OCI-LY3 (cell line): ENCODE data around the gene QPCT.

Experiments
- H2AFZ ChIP-seq: fragments of 200-600, 300-600 bp; shearing (Covaris generic); 2 replicates; pipeline ENCODE4 v1.6.0; 2014; ENCODE audit warnings: antibody characterized with exemption, low read depth, low read length
- H3K27ac ChIP-seq: fragments of 200-600, 300-600 bp; sonication (generic); 2 replicates; pipeline ENCODE4 v1.5.1; 2014; ENCODE audit warnings: mild to moderate bottlenecking, low read length, moderate library complexity, mixed read lengths
- H3K27me3 ChIP-seq: fragments of 200-600, 300-600 bp; sonication (generic); 2 replicates; pipeline ENCODE4 v1.6.1; 2014; ENCODE audit warnings: low read depth, low read length, mixed read lengths
- H3K36me3 ChIP-seq: fragments of 200-600, 300-600 bp; sonication (generic); replicated peaks from 2 replicates; pipeline ENCODE3; 2014; ENCODE audit warnings: low read depth, low read length, mixed read lengths
- H3K4me1 ChIP-seq: fragments of 300-600, 200-600 bp; sonication (generic); 2 replicates; pipeline ENCODE4 v1.6.1; 2014; ENCODE audit warnings: low read length, mixed read lengths
- H3K4me2 ChIP-seq: fragments of 200-600, 300-600 bp; sonication (generic); 2 replicates; pipeline ENCODE4 v1.6.1; 2014; ENCODE audit warnings: low read length, mixed read lengths
- H3K4me3 ChIP-seq: fragments of 300-600, 200-600 bp; sonication (generic); 2 replicates; pipeline ENCODE4 v1.5.1; 2014; ENCODE audit warnings: antibody characterized with exemption, mild to moderate bottlenecking, low read length, moderate library complexity
- H3K79me2 ChIP-seq: fragments of 300-600, 200-600 bp; shearing (Covaris generic); 2 replicates; pipeline ENCODE4 v1.6.1; 2014; ENCODE audit warnings: mild to moderate bottlenecking, low read length, mixed read lengths
- H3K9ac ChIP-seq: fragments of 300-600, 200-600 bp; shearing (Covaris generic); 2 replicates; pipeline ENCODE4 v1.6.0; 2014; ENCODE audit warnings: mild to moderate bottlenecking, low read length, moderate library complexity
- H3K9me3 ChIP-seq: fragments of 200-600, 300-600 bp; shearing (Covaris generic); 2 replicates; pipeline ENCODE4 v1.6.1; 2014; ENCODE audit warnings: low read length, mixed read lengths; ENCODE audit not compliant: insufficient read depth
- H4K20me1 ChIP-seq: fragments of 200-600, 300-600 bp; sonication (generic); 2 replicates; pipeline ENCODE4 v1.6.1; 2016; ENCODE audit warnings: low read length, mixed read lengths; ENCODE audit not compliant: insufficient read depth
- EZH2phosphoT487 ChIP-seq: fragments of 200-600 bp; shearing (Covaris generic); IDR thresholded peaks from 2 replicates; pipeline ENCODE4 v1.6.1; 2018; ENCODE audit warnings: antibody characterized with exemption, mixed run types, low read depth
- TF ChIP-seq, protein P1 (sequence below): fragments of 200-600, 300-600 bp; sonication (generic); IDR thresholded peaks from 2 replicates; pipeline ENCODE4 v1.5.1; 2014; ENCODE audit warnings: antibody characterized with exemption, low read length, low read depth

The QPCT gene

DNA sequence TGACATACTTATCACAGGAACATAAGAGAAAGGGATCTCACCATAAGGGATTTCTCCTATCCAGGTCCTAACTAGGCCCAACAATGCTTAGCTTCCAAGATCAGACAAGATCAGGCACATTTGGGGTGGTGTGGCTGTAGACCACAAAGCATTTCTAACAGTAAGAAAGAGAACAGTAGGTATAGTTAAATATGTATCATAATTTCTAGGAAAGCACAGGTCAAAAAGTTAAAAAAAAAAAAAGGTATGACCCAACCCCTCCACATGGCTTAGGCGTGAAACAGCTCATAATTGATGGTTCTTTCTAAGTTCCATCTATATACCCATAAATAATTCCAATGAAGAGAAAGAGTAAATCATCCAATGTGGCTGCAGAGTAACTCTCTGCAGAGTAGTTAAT, 26.7 kb upstream of the QPCT start:
- Histone ChIP-seq H3K79me2 (peaks cover 92% of the 10 kb centered on the region), H3K27me3 (no peaks in the 10 kb centered on the region), H3K4me1 (peaks cover 64% of the 10 kb centered on the region), H4K20me1 (peaks cover 53% of the 10 kb centered on the region), H3K4me2 (peak overlapping the region; percentile 63), H3K36me3 (peaks cover 14% of the 10 kb centered on the region), H3K27ac (peak overlapping the region; percentile 85), H3K4me3 (peak overlapping the region; percentile 52), H3K9me3 (no peaks in the 10 kb centered on the region), H2AFZ (no peak overlapping the region), H3K9ac (peak overlapping the region; percentile 36; the same call in 1 of the 2 replicates)
- no peak for TF ChIP-seq EZH2phosphoT487
- TF ChIP-seq, protein P1, sequence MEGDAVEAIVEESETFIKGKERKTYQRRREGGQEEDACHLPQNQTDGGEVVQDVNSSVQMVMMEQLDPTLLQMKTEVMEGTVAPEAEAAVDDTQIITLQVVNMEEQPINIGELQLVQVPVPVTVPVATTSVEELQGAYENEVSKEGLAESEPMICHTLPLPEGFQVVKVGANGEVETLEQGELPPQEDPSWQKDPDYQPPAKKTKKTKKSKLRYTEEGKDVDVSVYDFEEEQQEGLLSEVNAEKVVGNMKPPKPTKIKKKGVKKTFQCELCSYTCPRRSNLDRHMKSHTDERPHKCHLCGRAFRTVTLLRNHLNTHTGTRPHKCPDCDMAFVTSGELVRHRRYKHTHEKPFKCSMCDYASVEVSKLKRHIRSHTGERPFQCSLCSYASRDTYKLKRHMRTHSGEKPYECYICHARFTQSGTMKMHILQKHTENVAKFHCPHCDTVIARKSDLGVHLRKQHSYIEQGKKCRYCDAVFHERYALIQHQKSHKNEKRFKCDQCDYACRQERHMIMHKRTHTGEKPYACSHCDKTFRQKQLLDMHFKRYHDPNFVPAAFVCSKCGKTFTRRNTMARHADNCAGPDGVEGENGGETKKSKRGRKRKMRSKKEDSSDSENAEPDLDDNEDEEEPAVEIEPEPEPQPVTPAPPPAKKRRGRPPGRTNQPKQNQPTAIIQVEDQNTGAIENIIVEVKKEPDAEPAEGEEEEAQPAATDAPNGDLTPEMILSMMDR = no peak

- Histone ChIP-seq H3K36me3 (peaks cover 14% of the 10 kb centered on the region), H3K27me3 (no peaks in the 10 kb centered on the region), H3K9ac (peak overlapping the region; percentile 36), H3K4me3 (peak overlapping the region; percentile 52), H3K9me3 (no peaks in the 10 kb centered on the region), H3K4me2 (peak overlapping the region; percentile 63), H3K4me1 (peaks cover 70% of the 10 kb centered on the region), H4K20me1 (peaks cover 53% of the 10 kb centered on the region), H3K79me2 (peaks cover 92% of the 10 kb centered on the region), H3K27ac (peak overlapping the region; percentile 85), H2AFZ (no peak overlapping the region)
- TF ChIP-seq, protein P1 = no peak
- TF ChIP-seq EZH2phosphoT487 = no peak
These were observed 26.0 kb upstream of the QPCT start for GRCh38 chr2:37318401-37318800.

DNA sequence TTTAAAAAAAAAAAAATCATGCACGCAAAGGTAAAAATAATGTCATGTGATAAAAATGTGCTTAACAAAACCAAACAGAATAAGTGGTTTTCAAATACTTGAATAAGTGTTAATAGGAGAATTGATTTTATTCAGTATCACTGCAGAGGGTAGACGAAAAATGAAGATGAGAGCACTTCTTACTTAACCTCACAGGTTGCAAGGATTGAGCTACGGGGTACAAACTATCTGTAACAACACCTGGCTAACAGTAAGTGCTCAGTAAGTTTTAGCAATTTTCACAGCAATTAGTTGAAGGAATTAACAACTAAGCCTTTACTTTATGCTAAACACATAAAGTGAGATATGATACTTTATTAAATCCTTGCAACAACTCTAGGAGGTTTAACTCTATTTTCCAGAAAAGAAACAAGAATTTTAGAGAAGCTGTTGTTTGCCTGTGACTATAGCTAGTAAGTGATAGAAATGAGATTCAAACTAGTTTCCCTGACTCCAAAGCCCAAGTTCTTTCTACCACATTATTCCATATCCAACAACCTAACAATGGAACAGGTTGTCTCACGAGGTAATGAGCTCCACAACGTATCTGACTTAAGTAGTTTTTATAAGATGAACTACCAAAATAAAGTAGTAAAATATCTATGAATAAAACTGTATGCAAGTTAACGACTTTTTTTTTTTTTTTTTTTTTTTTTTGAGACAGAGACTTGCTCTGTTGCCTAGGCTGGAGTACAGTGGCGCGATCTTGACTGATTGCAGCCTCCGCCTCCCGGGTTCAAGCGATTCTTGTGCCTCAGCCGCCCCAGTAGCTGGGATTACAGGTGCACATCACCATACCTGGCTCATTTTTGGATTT, 24.4 kb upstream of the QPCT start:
- Histone ChIP-seq H3K36me3 (peaks cover 14% of the 10 kb centered on the region), H3K4me1 (peaks cover 71% of the 10 kb centered on the region), H3K4me2 (peak overlapping the region; percentile 63), H3K27me3 (no peaks in the 10 kb centered on the region), H3K79me2 (peaks cover 85% of the 10 kb centered on the region), H2AFZ (no peak overlapping the region), H3K4me3 (peak overlapping the region; percentile 52), H3K27ac (no peak overlapping the region), H3K9me3 (no peaks in the 10 kb centered on the region), H3K9ac (no peak overlapping the region), H4K20me1 (peaks cover 50% of the 10 kb centered on the region)
- TF ChIP-seq, protein P1 = no peak
- TF ChIP-seq EZH2phosphoT487 = no peak

DNA sequence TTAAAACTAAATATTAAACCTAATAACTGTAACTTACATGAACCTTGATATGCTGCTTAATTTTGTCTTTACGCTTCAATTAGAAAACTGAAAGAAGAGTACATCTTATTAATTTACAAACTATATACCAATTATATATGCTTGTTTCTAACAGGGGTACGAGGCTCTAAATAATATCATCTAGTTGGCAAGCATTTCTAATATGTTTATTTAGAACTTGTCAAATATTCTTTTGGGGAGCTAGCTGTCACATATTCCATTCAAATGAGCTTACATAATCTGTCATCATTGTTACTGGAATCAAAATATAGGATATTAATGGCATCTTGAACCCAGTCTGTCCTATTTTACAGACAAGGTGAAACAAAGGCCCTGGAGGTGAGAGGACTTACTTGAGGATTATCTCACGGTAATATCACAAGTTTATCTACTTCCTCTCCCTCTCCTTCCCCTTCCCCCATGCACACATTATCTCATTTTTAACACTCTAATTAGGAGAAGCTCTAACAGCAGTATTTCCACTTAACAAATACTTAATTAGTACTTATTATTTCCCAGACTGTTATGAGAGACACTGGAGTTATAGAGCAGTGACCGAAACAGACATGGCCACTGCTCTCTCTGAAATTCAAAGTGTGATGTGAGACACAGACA, 23.3 kb upstream of the QPCT start:
- Histone ChIP-seq H3K9ac (no peak overlapping the region), H3K4me1 (peaks cover 75% of the 10 kb centered on the region), H3K27ac (no peak overlapping the region), H3K4me3 (peak overlapping the region; percentile 18; the same call in 1 of the 2 replicates), H3K79me2 (peaks cover 73% of the 10 kb centered on the region), H4K20me1 (peaks cover 50% of the 10 kb centered on the region), H3K27me3 (no peaks in the 10 kb centered on the region), H3K36me3 (peaks cover 8% of the 10 kb centered on the region), H3K4me2 (peak overlapping the region; percentile 95), H3K9me3 (no peaks in the 10 kb centered on the region), H2AFZ (no peak overlapping the region)
- TF ChIP-seq, protein P1 = no peak
- TF ChIP-seq EZH2phosphoT487 = no peak
